Lung (tissue), 12 donors: ENCODE data around the gene NT5C1B. TPM values are rescaled to one million over a fixed set of nuclear protein-coding genes. Genes with fewer than 3 reads are reported as not detected.

Experiments used
- ATAC-seq: fragments of 200-7000 bp; cut with Tn5 transposase; one replicate; pipeline ENCODE4 v1.9.1; 2020; ENCODE audit warnings: moderate number of reproducible peaks; ENCODE audit not compliant: insufficient read depth, low FRiP score
- DNase-seq, 3 donors: peaks; one replicate each; pipeline ENCODE4 v3.0.0-alpha.2; 2013 to 2017
- H3K27ac ChIP-seq, 2 donors: one replicate each; pipeline ENCODE4 v1.5.1; 2013; ENCODE audit warnings: mild to moderate bottlenecking in 2 of 2, moderate library complexity in 2 of 2, control low read depth in 1 of 2, inconsistent platforms in 1 of 2, low read depth in 1 of 2, low read length in 1 of 2
- H3K27me3 ChIP-seq, 3 donors: one replicate each; pipeline ENCODE4 v1.5.1; 2013; ENCODE audit warnings: low read length in 2 of 3; ENCODE audit not compliant: control insufficient read depth in 3 of 3, insufficient read depth in 3 of 3
- H3K36me3 ChIP-seq, 4 donors: one replicate each; pipeline ENCODE4 v1.5.1; 2013; ENCODE audit warnings: low read length in 4 of 4, mild to moderate bottlenecking in 1 of 4, moderate library complexity in 1 of 4; ENCODE audit not compliant: control insufficient read depth in 4 of 4, insufficient read depth in 4 of 4
- H3K4me1 ChIP-seq, 5 donors: one replicate each; pipeline ENCODE4 v1.5.1; 2013; ENCODE audit warnings: low read length in 5 of 5, mild to moderate bottlenecking in 2 of 5, moderate library complexity in 1 of 5; ENCODE audit not compliant: control insufficient read depth in 5 of 5, insufficient read depth in 5 of 5
- H3K4me3 ChIP-seq: one replicate; pipeline ENCODE4 v1.5.1; 2013; ENCODE audit warnings: mild to moderate bottlenecking, control low read depth, moderate library complexity
- H3K9ac ChIP-seq, 2 donors: one replicate each; pipeline ENCODE4 v1.5.1; 2013; ENCODE audit warnings: low read length in 2 of 2, control low read depth in 1 of 2; ENCODE audit not compliant: insufficient read depth in 1 of 2
- H3K9me3 ChIP-seq, 4 donors: one replicate each; pipeline ENCODE4 v1.5.1; 2013; ENCODE audit warnings: low read length in 3 of 4, mild to moderate bottlenecking in 1 of 4, moderate library complexity in 1 of 4; ENCODE audit not compliant: control insufficient read depth in 4 of 4, insufficient read depth in 3 of 4
- WGBS, 2 donors: extraction: QIAGEN DNeasy Blood & Tissue Kit; methylation state at CpG; one replicate each; pipeline ENCODE4 v1.1.7; 2013; 5-methylcytosine and 5-hydroxymethylcytosine counted together
- polyA plus RNA-seq, 2 donors: library from polyadenylated mRNA; stranded (reverse); fragments of 200-250 nt; gene quantifications; one replicate each; pipeline ENCODE4 v1.2.1, GENCODE V29; 2013
- total RNA-seq, 2 donors: library from RNA; depleted of rRNA in 1 of 2; stranded (reverse); fragments of >200 nt in 1 of 2; gene quantifications; one replicate each; pipeline ENCODE4 v1.2.1, GENCODE V29; 2014 to 2021
- TF ChIP-seq, protein P1 (sequence below): IDR thresholded peaks from 2 replicates; pipeline ENCODE4 v1.5.1; 2012; ENCODE audit warnings: mild to moderate bottlenecking; ENCODE audit errors: control extremely low read depth, extremely low read depth
- donor health status: control.
- donor health status: control.
- donor health status: Bipolar disorder and iron deficiency.
- donor health status: healthy.
- donor health status: DM: yes; HTN: yes; CAD: no.

Gene NT5C1B
- total and polyA plus RNA-seq, 4 donors = not detected

DNA sequence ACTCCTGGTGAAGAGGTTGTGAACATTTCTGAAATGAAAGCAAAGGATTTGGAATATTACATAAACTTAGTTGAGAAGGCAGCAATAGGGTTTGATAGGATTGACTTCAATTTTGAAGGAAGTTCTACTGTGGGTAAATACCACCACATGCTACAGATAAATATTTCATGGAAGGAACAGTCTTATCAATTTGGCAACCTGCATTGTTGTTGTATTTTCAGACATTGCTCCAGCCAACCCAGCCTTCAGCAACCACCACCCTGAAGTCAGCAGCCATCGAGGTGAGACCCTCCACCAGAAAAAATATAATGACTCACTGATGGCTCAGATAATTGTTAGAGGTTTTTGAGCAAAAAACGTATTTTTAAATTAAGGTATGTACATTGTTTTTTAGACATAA is 38.9 kb downstream of the NT5C1B start:
- H3K9ac ChIP-seq = no peak overlapping the region
- ATAC-seq = no peak

DNA sequence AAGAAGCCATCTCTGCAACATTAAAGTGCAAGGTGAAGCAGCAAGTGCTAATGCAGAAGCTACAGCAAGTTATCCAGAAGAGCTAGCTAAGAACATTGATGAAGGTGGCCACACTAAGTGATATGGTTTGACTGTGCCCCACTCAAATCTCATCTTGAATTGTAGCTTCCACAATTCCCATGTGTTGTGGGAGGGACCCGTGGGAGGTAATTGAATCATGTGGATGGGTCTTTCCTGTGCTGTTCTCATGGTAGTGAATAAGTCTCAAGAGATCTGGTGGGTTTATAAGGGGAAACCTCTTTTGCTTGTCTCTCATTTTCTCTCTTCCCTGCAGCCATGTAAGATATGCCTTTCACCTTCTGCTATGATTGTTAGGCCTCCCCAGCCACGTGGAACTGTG is 40.3 kb downstream of the NT5C1B start:
- peaks cover 0 to 18% (median 13%) of the 10 kb centered on the region in 5 donors for H3K4me1 ChIP-seq
- no peaks in the 10 kb centered on the region for H3K27me3 ChIP-seq
- H3K36me3 ChIP-seq = peaks cover 0 to 12% (median 2%) of the 10 kb centered on the region in 4 donors
- no peaks in the 10 kb centered on the region for H3K9me3 ChIP-seq
- no peak for DNase-seq
- TF ChIP-seq, protein P1, sequence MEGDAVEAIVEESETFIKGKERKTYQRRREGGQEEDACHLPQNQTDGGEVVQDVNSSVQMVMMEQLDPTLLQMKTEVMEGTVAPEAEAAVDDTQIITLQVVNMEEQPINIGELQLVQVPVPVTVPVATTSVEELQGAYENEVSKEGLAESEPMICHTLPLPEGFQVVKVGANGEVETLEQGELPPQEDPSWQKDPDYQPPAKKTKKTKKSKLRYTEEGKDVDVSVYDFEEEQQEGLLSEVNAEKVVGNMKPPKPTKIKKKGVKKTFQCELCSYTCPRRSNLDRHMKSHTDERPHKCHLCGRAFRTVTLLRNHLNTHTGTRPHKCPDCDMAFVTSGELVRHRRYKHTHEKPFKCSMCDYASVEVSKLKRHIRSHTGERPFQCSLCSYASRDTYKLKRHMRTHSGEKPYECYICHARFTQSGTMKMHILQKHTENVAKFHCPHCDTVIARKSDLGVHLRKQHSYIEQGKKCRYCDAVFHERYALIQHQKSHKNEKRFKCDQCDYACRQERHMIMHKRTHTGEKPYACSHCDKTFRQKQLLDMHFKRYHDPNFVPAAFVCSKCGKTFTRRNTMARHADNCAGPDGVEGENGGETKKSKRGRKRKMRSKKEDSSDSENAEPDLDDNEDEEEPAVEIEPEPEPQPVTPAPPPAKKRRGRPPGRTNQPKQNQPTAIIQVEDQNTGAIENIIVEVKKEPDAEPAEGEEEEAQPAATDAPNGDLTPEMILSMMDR = no peak
- no peak for ATAC-seq
- 92 to 93% methylated on average over 2 of the region's 2 CpGs for WGBS, 2 donors
- H3K9ac ChIP-seq = no peak overlapping the region
- H3K27ac ChIP-seq = no peak overlapping the region
- no peak overlapping the region for H3K4me3 ChIP-seq

More for the DNA sequence above, 38.9 kb downstream of the NT5C1B start:
- no peaks in the 10 kb centered on the region for H3K9me3 ChIP-seq
- H3K27ac ChIP-seq = no peak overlapping the region
- no peaks in the 10 kb centered on the region for H3K27me3 ChIP-seq
- TF ChIP-seq, protein P1 = no peak
- H3K4me1 ChIP-seq = peaks cover 0 to 21% (median 15%) of the 10 kb centered on the region in 5 donors
- H3K36me3 ChIP-seq = peaks cover 3 to 24% (median 10%) of the 10 kb centered on the region in 4 donors
- 83 to 90% methylated on average over 2 of the region's 2 CpGs for WGBS, 2 donors
- no peak overlapping the region for H3K4me3 ChIP-seq
- no peak for DNase-seq

DNA sequence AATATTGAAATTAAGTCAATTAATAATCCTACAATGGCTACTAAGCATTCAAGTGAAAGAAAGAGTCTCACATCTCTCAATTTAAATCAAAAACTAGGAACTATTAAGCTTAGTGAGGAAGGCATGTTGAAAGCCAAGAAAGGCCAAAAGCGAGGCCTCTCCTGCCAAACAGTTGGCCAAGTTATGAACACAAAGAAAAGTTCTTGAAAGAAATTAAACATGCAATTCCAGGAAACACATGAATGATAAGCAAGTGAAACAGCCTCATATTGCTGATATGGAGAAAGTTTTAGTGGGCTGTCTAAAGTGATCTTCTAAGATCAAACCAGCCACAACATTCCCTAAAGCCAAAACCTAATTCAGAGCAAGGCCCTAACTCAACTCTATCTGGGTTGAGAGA is 40.7 kb downstream of the NT5C1B start:
- Histone ChIP-seq H3K9ac (no peak overlapping the region), H3K4me1 (peaks cover 0 to 18% (median 13%) of the 10 kb centered on the region in 5 donors), H3K27ac (no peak overlapping the region), H3K36me3 (peaks cover 0 to 8% (median under 1%) of the 10 kb centered on the region in 4 donors), H3K27me3 (no peaks in the 10 kb centered on the region), H3K4me3 (no peak overlapping the region), H3K9me3 (no peaks in the 10 kb centered on the region)
- WGBS, 2 donors = 51 to 84% methylated on average over 1 of the region's 1 CpG
- ATAC-seq = no peak
- peak in 1 of 3 donors; percentile 50 for DNase-seq
- TF ChIP-seq, protein P1 = no peak

DNA sequence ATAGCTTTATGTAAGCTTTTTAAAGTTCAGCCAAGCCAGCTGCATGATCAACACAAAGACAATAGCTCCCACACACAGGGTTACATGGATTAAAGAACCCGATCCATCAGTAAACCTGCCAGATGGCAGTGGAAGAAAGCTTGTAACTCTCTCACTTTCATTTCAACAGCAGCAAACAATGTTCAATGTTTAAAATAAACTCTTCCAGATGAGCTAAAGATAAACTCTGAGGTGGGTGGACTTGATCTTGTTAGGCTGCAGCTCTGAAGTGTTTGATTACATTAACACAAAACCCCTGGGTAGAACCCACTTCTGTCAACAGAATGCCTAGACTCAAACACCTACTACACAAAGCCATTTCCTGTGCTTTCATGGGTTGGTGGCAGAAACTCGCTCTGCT is 42.8 kb downstream of the NT5C1B start:
- Histone ChIP-seq H3K9ac (no peak overlapping the region), H3K27ac (no peak overlapping the region), H3K27me3 (no peaks in the 10 kb centered on the region), H3K36me3 (peaks cover 0 to 4% (median 0%) of the 10 kb centered on the region in 4 donors), H3K4me1 (peaks cover 0 to 18% (median 12%) of the 10 kb centered on the region in 5 donors), H3K4me3 (no peak overlapping the region), H3K9me3 (no peaks in the 10 kb centered on the region)
- WGBS, 2 donors = 32 to 61% methylated on average over 2 of the region's 2 CpGs
- TF ChIP-seq, protein P1 = no peak
- DNase-seq (peak in 2 of 3 donors; percentile 51 to 58), ATAC-seq (no peak)
